ENCODE results near the gene ZRANB3.

DNA sequence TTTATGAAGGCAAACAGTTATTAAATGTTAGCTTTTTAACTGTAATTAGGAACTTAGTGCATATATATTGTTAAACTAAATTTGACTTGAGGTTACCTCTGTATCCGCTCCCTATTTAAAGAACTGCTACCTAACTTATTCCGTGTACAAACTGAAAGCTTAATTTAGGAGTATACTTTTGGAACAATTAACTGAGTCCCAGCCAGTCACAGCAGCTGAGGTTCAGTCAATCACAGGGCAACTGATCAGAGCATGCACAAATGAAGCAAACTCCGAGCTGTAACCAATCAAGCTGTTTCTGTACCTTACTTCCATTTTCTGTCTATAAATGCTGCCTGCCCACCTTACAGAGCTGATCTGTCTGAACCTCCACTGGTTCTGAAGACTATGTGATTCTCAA, 417.7 kb downstream of the ZRANB3 start:
- TF ChIP-seq, protein P1, sequence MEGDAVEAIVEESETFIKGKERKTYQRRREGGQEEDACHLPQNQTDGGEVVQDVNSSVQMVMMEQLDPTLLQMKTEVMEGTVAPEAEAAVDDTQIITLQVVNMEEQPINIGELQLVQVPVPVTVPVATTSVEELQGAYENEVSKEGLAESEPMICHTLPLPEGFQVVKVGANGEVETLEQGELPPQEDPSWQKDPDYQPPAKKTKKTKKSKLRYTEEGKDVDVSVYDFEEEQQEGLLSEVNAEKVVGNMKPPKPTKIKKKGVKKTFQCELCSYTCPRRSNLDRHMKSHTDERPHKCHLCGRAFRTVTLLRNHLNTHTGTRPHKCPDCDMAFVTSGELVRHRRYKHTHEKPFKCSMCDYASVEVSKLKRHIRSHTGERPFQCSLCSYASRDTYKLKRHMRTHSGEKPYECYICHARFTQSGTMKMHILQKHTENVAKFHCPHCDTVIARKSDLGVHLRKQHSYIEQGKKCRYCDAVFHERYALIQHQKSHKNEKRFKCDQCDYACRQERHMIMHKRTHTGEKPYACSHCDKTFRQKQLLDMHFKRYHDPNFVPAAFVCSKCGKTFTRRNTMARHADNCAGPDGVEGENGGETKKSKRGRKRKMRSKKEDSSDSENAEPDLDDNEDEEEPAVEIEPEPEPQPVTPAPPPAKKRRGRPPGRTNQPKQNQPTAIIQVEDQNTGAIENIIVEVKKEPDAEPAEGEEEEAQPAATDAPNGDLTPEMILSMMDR (IDR thresholded peaks at IDR 0.05) = no peak
- TF ChIP-seq POLR2A (IDR thresholded peaks at IDR 0.05) = no peak
- no peak for TF ChIP-seq POLR2AphosphoS5 (IDR thresholded peaks at IDR 0.05)

Data from suprapubic skin (tissue), 4 donors.